B cell (primary cell): ENCODE data around the gene PRELID1. TPM values are rescaled to one million over a fixed set of nuclear protein-coding genes. Genes with fewer than 3 reads are reported as not detected.

Experiments used
- ATAC-seq: fragments of 200-7000 bp; cut with Tn5 transposase; one replicate; pipeline ENCODE4 v1.10.0; 2021; ENCODE audit warnings: low read depth, mild to moderate bottlenecking, moderate number of reproducible peaks, moderate library complexity
- CTCF ChIA-PET: fragments of 350-600 bp; sonication (Branson Sonifier 250); formaldehyde crosslinking; loops from one replicate; lab custom pipeline; 2021; ENCODE audit warnings: antibody characterized with exemption, inconsistent platforms; lab: Charles Lee
- POLR2A ChIA-PET: fragments of 350-600 bp; sonication (Branson Sonifier 250); formaldehyde crosslinking; loops from one replicate; lab custom pipeline; 2021; ENCODE audit warnings: antibody characterized with exemption; lab: Charles Lee
- DNase-seq: peaks from one replicate; pipeline ENCODE4 v3.0.0; 2013
- H2AFZ ChIP-seq: 2 replicates; pipeline ENCODE4 v1.6.1; 2012; ENCODE audit warnings: mild to moderate bottlenecking, low read depth, low read length; ENCODE audit not compliant: insufficient read depth, poor library complexity, severe bottlenecking
- H3K27ac ChIP-seq, 2 donors: 1 replicate in 1 of 2; 2 replicates in 1 of 2; pipeline ENCODE4 v1.5.1; 2012 to 2013; ENCODE audit warnings: low read length in 2 of 2, mild to moderate bottlenecking in 2 of 2, moderate library complexity in 1 of 2
- H3K27me3 ChIP-seq, 4 experiments: fragments of 200-600 bp in 1 of 4; sonication (generic) in 1 of 4; replicated peaks in 1 of 4; 1 replicate in 2 of 4; 2 replicates in 2 of 4; pipeline versions ENCODE4 v1.6.1 to v1.7.0; 2013 to 2016; ENCODE audit warnings: low read length in 3 of 4, mild to moderate bottlenecking in 2 of 4, mixed read lengths in 1 of 4, moderate library complexity in 1 of 4; ENCODE audit not compliant: insufficient read depth in 4 of 4, control insufficient read depth in 3 of 4; ENCODE audit errors: control extremely low read depth in 1 of 4
- H3K36me3 ChIP-seq, 2 experiments: replicated peaks in 1 of 2; 1 replicate in 1 of 2; 2 replicates in 1 of 2; pipeline versions ENCODE4 v1.6.1 to v1.7.1; 2013; ENCODE audit warnings: low read length in 1 of 2; ENCODE audit not compliant: insufficient read depth in 2 of 2, control insufficient read depth in 1 of 2; ENCODE audit errors: control extremely low read depth in 1 of 2, extremely low read depth in 1 of 2
- H3K4me1 ChIP-seq, 2 donors: fragments of 200-600 bp in 1 of 2; sonication (generic) in 1 of 2; 1 replicate in 1 of 2; 2 replicates in 1 of 2; pipeline versions ENCODE4 v1.5.1 to v1.6.1; 2013 to 2017; ENCODE audit warnings: low read length in 2 of 2; ENCODE audit not compliant: control insufficient read depth in 2 of 2, insufficient read depth in 2 of 2
- H3K4me2 ChIP-seq: replicated peaks from 2 replicates; pipeline ENCODE3; 2012; ENCODE audit warnings: mild to moderate bottlenecking, low read depth, low read length; ENCODE audit not compliant: poor library complexity, severe bottlenecking
- H3K4me3 ChIP-seq, 5 experiments: fragments of 200-600 bp in 1 of 5; sonication (generic) in 1 of 5; 1 replicate in 3 of 5; 2 replicates in 2 of 5; pipeline versions ENCODE4 v1.5.1 to v1.7.0; 2011 to 2016; ENCODE audit warnings: low read length in 4 of 5, mild to moderate bottlenecking in 4 of 5, low read depth in 2 of 5, control low read depth in 1 of 5, moderate library complexity in 1 of 5; ENCODE audit not compliant: insufficient read depth in 1 of 5; ENCODE audit errors: control extremely low read depth in 1 of 5, extremely low read depth in 1 of 5
- H3K79me2 ChIP-seq: fragments of 200-600 bp; sonication (generic); one replicate; pipeline ENCODE4 v1.6.0; 2016; ENCODE audit warnings: low read length; ENCODE audit not compliant: control insufficient read depth, insufficient read depth
- H3K9ac ChIP-seq: fragments of 200-600 bp; sonication (generic); 2 replicates; pipeline ENCODE4 v1.6.1; 2017; ENCODE audit warnings: mild to moderate bottlenecking, low read length, moderate library complexity
- H3K9me3 ChIP-seq, 3 donors: one replicate each; pipeline versions ENCODE4 v1.6.1 to v1.7.1; 2013; ENCODE audit warnings: low read length in 2 of 3; ENCODE audit not compliant: control insufficient read depth in 2 of 3, insufficient read depth in 1 of 3; ENCODE audit errors: control extremely low read depth in 1 of 3
- H4K20me1 ChIP-seq: 2 replicates; pipeline ENCODE4 v1.6.0; 2012; ENCODE audit warnings: mild to moderate bottlenecking, low read length; ENCODE audit not compliant: insufficient read depth, control insufficient read depth, poor library complexity, severe bottlenecking
- H3K27ac Mint-ChIP-seq: one replicate; pipeline ENCODE4 v1.8.0; 2021; ENCODE audit warnings: mixed read lengths
- H3K27me3 Mint-ChIP-seq: one replicate; pipeline ENCODE4 v1.8.0; 2021; ENCODE audit warnings: mixed read lengths
- H3K4me1 Mint-ChIP-seq: one replicate; pipeline ENCODE4 v1.8.0; 2021; ENCODE audit warnings: mixed read lengths
- H3K4me3 Mint-ChIP-seq: one replicate; pipeline ENCODE4 v1.8.0; 2021; ENCODE audit warnings: mixed read lengths
- H3K9me3 Mint-ChIP-seq: one replicate; pipeline ENCODE4 v1.8.0; 2022; ENCODE audit warnings: mixed read lengths; ENCODE audit not compliant: insufficient read depth
- CTCF ChIP-seq: fragments of 200-600 bp; IDR thresholded peaks from one replicate; pipeline ENCODE4 v1.8.0; 2022; ENCODE audit warnings: antibody characterized with exemption, mild to moderate bottlenecking
- EZH2 ChIP-seq: IDR thresholded peaks from 2 replicates; pipeline ENCODE4 v1.6.1; 2012; ENCODE audit warnings: borderline replicate concordance, low read depth, mild to moderate bottlenecking, moderate library complexity, low read length; ENCODE audit not compliant: insufficient read depth, poor library complexity, severe bottlenecking
- WGBS: methylation state at CpG from one replicate; pipeline ENCODE4 v1.1.5; 2013; ENCODE audit warnings: missing lambda C conversion rate; ENCODE audit not compliant: insufficient coverage; 5-methylcytosine and 5-hydroxymethylcytosine counted together
- intact Hi-C: fragments of 100-400 bp; cut with micrococcal nuclease; formaldehyde crosslinking; loops from one replicate; pipeline ENCODE4 v1.10.0; 2022
- polyA plus RNA-seq: library from polyadenylated mRNA; depleted of rRNA; stranded (reverse); fragments of >200 nt; gene quantifications from 2 replicates; pipeline ENCODE4 v1.2.3, GENCODE V29; 2012
- total RNA-seq, 2 donors: library from RNA; stranded (reverse); fragments of 120-200 nt in 1 of 2; gene quantifications; 1 replicate in 1 of 2; 2 replicates in 1 of 2; pipeline versions ENCODE4 v1.2.3 to v1.2.4, GENCODE V29; 2013 to 2022

The PRELID1 gene
- total and polyA plus RNA-seq, 2 donors (not counting 1 experiment from before 2014, with no cell fraction given): 71.7 to 86.8 TPM

DNA sequence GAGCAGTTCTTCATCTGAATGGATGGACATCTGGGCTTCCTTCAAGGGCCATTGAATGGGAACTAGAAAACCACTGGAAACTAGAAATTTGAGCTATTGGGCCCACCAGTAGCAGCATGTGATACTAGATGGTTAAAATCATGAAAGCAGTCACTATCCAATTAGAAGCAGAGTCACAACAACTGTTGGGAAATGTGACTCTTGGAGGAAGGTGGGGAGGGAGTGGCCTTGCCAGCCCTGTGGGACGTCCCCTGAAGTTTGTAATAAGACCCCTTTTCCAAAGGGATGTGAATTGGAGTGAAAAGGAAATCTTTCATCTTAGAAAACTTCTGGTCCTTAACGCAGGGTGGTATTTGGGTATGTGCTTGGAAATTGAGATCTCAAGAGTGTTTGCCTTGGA, 5.7 kb upstream of the PRELID1 start:
- no peak overlapping the region for H3K9ac ChIP-seq
- no peaks in the 10 kb centered on the region for H3K9me3 ChIP-seq
- no peak overlapping the region for H3K4me2 ChIP-seq
- Mint-ChIP-seq H3K27me3 (no peaks in the 10 kb centered on the region), H3K27ac (peak overlapping the region; percentile 93), H3K4me1 (peaks cover 71% of the 10 kb centered on the region), H3K4me3 (no peak overlapping the region), H3K9me3 (no peaks in the 10 kb centered on the region)
- no peak for ATAC-seq
- H3K79me2 ChIP-seq: peaks cover 19% of the 10 kb centered on the region
- DNase-seq: no peak
- TF ChIP-seq EZH2 (no peak), CTCF (no peak)
- H2AFZ ChIP-seq: no peak overlapping the region
- H4K20me1 ChIP-seq: no peaks in the 10 kb centered on the region
- H3K36me3 ChIP-seq: peaks cover 18 to 37% of the 10 kb centered on the region in 2 experiments
- intact Hi-C loops: no loop called here
- H3K4me1 ChIP-seq: peaks cover 59 to 78% of the 10 kb centered on the region in 2 donors
- peak overlapping the region in 1 of 2 donors; percentile 54 for H3K27ac ChIP-seq
- ChIA-PET CTCF (interaction anchor here (0.8 to 1.6 kb wide), 3 partner anchors 12 to 183 kb away, joined by 3 to 6 read pairs (median 5); no protein-coding TSS in a partner anchor), POLR2A (no interaction called here)
- H3K4me3 ChIP-seq: no peak overlapping the region
- 100% methylated on average over 2 of the region's 2 CpGs for WGBS
- no peaks in the 10 kb centered on the region for H3K27me3 ChIP-seq

GRCh38 chr5:177299697-177300096, 3.9 kb upstream of the PRELID1 start:
- H3K9me3 Mint-ChIP-seq: no peaks in the 10 kb centered on the region
- Histone ChIP-seq H3K4me1 (peaks cover 65 to 85% of the 10 kb centered on the region in 2 donors), H3K36me3 (peaks cover 7 to 23% of the 10 kb centered on the region in 2 experiments), H3K79me2 (peaks cover 35% of the 10 kb centered on the region), H2AFZ (no peak overlapping the region), H3K27ac (peak overlapping the region; percentile 79 to 81), H4K20me1 (peaks cover 9% of the 10 kb centered on the region), H3K4me3 (no peak overlapping the region), H3K9me3 (no peaks in the 10 kb centered on the region), H3K27me3 (no peaks in the 10 kb centered on the region), H3K4me2 (peak overlapping the region; percentile 87), H3K9ac (no peak overlapping the region)
- DNase-seq (peak; percentile 32), ATAC-seq (no peak)
- intact Hi-C loops: loop anchor here (1.0 to 5.0 kb wide), 6 partner anchors 13 to 303 kb away; partner anchors contain the start of genes B4GALT7, DOK3, LMAN2 and NSD1
- no peaks in the 10 kb centered on the region for H3K27me3 Mint-ChIP-seq
- H3K4me1 Mint-ChIP-seq: peaks cover 82% of the 10 kb centered on the region
- H3K4me3 Mint-ChIP-seq: peak overlapping the region; percentile 10
- TF ChIP-seq EZH2: no peak
- no peak for TF ChIP-seq CTCF
- ChIA-PET CTCF (interaction anchor here (0.6 to 3.8 kb wide), 5 partner anchors 10 to 245 kb away, joined by 3 to 26 read pairs (median 4); no protein-coding TSS in a partner anchor), POLR2A (interaction anchor here (0.7 kb wide), 1 partner anchor 17 kb away, joined by 8 read pairs; no protein-coding TSS in a partner anchor)
- peak overlapping the region; percentile 93 for H3K27ac Mint-ChIP-seq
- 81% methylated on average over 5 of the region's 9 CpGs for WGBS
